GM23338 (cell line): ENCODE data around the gene NAPG. TPM values are rescaled to one million over a fixed set of nuclear protein-coding genes. Genes with fewer than 3 reads are reported as not detected.

Experiments used
- ATAC-seq: fragments of 200-7000 bp; cut with Tn5 transposase; 3 replicates; pipeline ENCODE4 v1.9.1; 2020
- DNase-seq: peaks from one replicate; pipeline ENCODE4 v3.0.0-alpha.2; 2015; ENCODE audit warnings: low spot score
- H2AFZ ChIP-seq: fragments of 200-600 bp; sonication (generic); 2 replicates; pipeline ENCODE4 v1.8.0; 2016; ENCODE audit warnings: antibody characterized with exemption, mild to moderate bottlenecking, moderate library complexity
- H3F3A ChIP-seq: fragments of 200-600 bp; sonication (generic); replicated peaks from 2 replicates; pipeline ENCODE4 v1.8.0; 2017; ENCODE audit warnings: antibody characterized with exemption, mixed run types, low read depth
- H3K27ac ChIP-seq: fragments of 200-600 bp; sonication (generic); 2 replicates; pipeline ENCODE4 v1.6.1; 2016; ENCODE audit warnings: low read depth
- H3K27me3 ChIP-seq: fragments of 200-600 bp; sonication (generic); 2 replicates; pipeline ENCODE4 v1.8.0; 2016; ENCODE audit warnings: mild to moderate bottlenecking, mixed run types, moderate library complexity; ENCODE audit not compliant: insufficient read depth
- H3K36me3 ChIP-seq: fragments of 200-600 bp; sonication (generic); 2 replicates; pipeline ENCODE4 v1.8.0; 2016; ENCODE audit warnings: mild to moderate bottlenecking; ENCODE audit not compliant: insufficient read depth
- H3K4me1 ChIP-seq: fragments of 200-600 bp; sonication (generic); 2 replicates; pipeline ENCODE4 v1.8.0; 2016; ENCODE audit warnings: mild to moderate bottlenecking, moderate library complexity; ENCODE audit not compliant: insufficient read depth
- H3K4me2 ChIP-seq: fragments of 200-600 bp; sonication (generic); 2 replicates; pipeline ENCODE4 v1.7.1; 2017; ENCODE audit warnings: mixed run types
- H3K4me3 ChIP-seq: fragments of 200-600 bp; sonication (generic); 2 replicates; pipeline ENCODE4 v1.6.1; 2016; ENCODE audit warnings: mixed run types
- H3K79me2 ChIP-seq: fragments of 200-600 bp; sonication (generic); replicated peaks from 2 replicates; pipeline ENCODE4 v1.8.0; 2017; ENCODE audit warnings: mild to moderate bottlenecking; ENCODE audit not compliant: insufficient read depth
- H3K9me2 ChIP-seq: fragments of 200-600 bp; sonication (generic); 2 replicates; pipeline ENCODE4 v1.8.0; 2017; ENCODE audit not compliant: insufficient read depth
- H4K20me1 ChIP-seq: fragments of 200-600 bp; sonication (generic); replicated peaks from 2 replicates; pipeline ENCODE4 v1.8.0; 2017; ENCODE audit warnings: mild to moderate bottlenecking; ENCODE audit not compliant: insufficient read depth
- H3K27ac Mint-ChIP-seq: 2 replicates; pipeline ENCODE4 v1.8.0; 2020; ENCODE audit warnings: inconsistent platforms, mild to moderate bottlenecking, moderate library complexity, mixed read lengths
- H3K27me3 Mint-ChIP-seq: 3 replicates; pipeline ENCODE4 v1.8.0; 2022; ENCODE audit warnings: low read depth, mild to moderate bottlenecking, moderate library complexity, mixed read lengths, inconsistent platforms; ENCODE audit not compliant: insufficient read depth, poor library complexity
- H3K36me3 Mint-ChIP-seq: 3 replicates; pipeline ENCODE4 v1.8.0; 2021; ENCODE audit warnings: low read depth, mild to moderate bottlenecking, inconsistent platforms, moderate library complexity, mixed read lengths
- H3K4me1 Mint-ChIP-seq: 3 replicates; pipeline ENCODE4 v1.8.0; 2020; ENCODE audit warnings: mild to moderate bottlenecking, inconsistent platforms, mixed read lengths
- H3K4me3 Mint-ChIP-seq: 3 replicates; pipeline ENCODE4 v1.8.0; 2021; ENCODE audit warnings: moderate library complexity, mild to moderate bottlenecking, inconsistent platforms, mixed read lengths
- H3K9me3 Mint-ChIP-seq: 3 replicates; pipeline ENCODE4 v1.8.0; 2020; ENCODE audit warnings: moderate library complexity, mild to moderate bottlenecking, inconsistent platforms, mixed read lengths
- CTCF ChIP-seq, 2 experiments: fragments of 200-600 bp in 1 of 2; sonication (generic) in 1 of 2; conservative IDR thresholded peaks; 2 replicates each; pipeline versions ENCODE4 v1.5.1 to v1.6.1; 2016 to 2017; ENCODE audit warnings: antibody characterized with exemption in 2 of 2, low read depth in 2 of 2, mild to moderate bottlenecking in 2 of 2, moderate library complexity in 1 of 2
- ETS1 ChIP-seq: IDR thresholded peaks from 2 replicates; pipeline ENCODE4 v1.6.1; 2016; ENCODE audit warnings: antibody characterized with exemption
- EZH2phosphoT487 ChIP-seq: fragments of 200-600 bp; sonication (generic); IDR thresholded peaks from one replicate; pipeline ENCODE4 v1.8.1; 2018; ENCODE audit warnings: antibody characterized with exemption; ENCODE audit not compliant: unreplicated experiment
- NANOG ChIP-seq: IDR thresholded peaks from 2 replicates; pipeline ENCODE4 v1.6.1; 2016; ENCODE audit warnings: antibody characterized with exemption, borderline replicate concordance
- POLR2AphosphoS5 ChIP-seq: IDR thresholded peaks from 2 replicates; pipeline ENCODE4 v1.6.1; 2016; ENCODE audit warnings: antibody characterized with exemption, low read depth
- REST ChIP-seq: IDR thresholded peaks from one replicate; pipeline ENCODE4 v1.6.1; 2018; ENCODE audit warnings: antibody characterized with exemption; ENCODE audit not compliant: unreplicated experiment
- polyA plus RNA-seq: library from polyadenylated mRNA; unstranded; fragments of >200 nt; fragmentation: Nextera tagmentation; extraction: Ambion mirVana; gene quantifications from 2 replicates; pipeline ENCODE4 v1.2.1, GENCODE V29; 2016
- total RNA-seq: library from RNA; depleted of rRNA; stranded (reverse); fragments of >200 nt; shearing (Covaris generic); gene quantifications from 2 replicates; pipeline ENCODE4 v1.2.3, GENCODE V29; 2014
- TF ChIP-seq, protein P1 (sequence below): fragments of 250-450 bp; sonication (Bioruptor Pico); IDR thresholded peaks from 2 replicates; pipeline ENCODE4 v1.5.0; 2020; ENCODE audit warnings: mild to moderate bottlenecking, moderate library complexity

NAPG gene
- total and polyA plus RNA-seq, 2 experiments from 2014 or later, result 26.8 to 40.1 TPM

- TF ChIP-seq REST, result no peak
Observed at GRCh38 chr18:10585260-10585659, 59.4 kb downstream of the NAPG start (continued).

DNA sequence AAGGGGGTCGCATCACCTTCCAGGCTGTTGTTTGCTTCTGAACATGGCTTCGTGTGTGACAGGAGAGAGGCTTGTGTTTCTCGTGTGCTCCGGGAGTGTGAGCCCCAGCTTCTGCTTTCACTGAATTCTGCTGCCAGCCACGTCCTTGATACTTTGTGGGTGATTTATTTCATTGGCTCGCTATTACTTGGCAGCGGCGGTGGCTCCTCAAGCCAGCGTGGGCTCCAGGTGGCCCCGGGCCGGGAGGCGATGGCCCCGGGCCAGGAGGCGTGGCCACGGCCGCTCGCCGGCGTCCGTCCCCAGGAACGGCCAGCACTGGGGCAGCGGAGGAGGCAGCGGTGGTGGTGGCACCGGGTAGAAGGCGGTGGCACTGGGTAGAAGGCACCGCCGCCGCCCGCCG is 63.1 kb downstream of the NAPG start:
- Mint-ChIP-seq H3K4me1 (no peaks in the 10 kb centered on the region), H3K9me3 (peaks cover 2% of the 10 kb centered on the region; the same call in 2 of the 3 replicates), H3K36me3 (no peaks in the 10 kb centered on the region; the same call in 2 of the 3 replicates), H3K27ac (no peak overlapping the region), H3K4me3 (no peak overlapping the region), H3K27me3 (no peaks in the 10 kb centered on the region)
- no peak overlapping the region for H3K4me2 ChIP-seq
- H3K27me3 ChIP-seq, result no peaks in the 10 kb centered on the region
- H3K79me2 ChIP-seq, result no peaks in the 10 kb centered on the region
- no peaks in the 10 kb centered on the region for H3K4me1 ChIP-seq
- H3K27ac ChIP-seq, result no peak overlapping the region
- no peak for DNase-seq
- H3K9me2 ChIP-seq, result no peaks in the 10 kb centered on the region
- H3K36me3 ChIP-seq, result no peaks in the 10 kb centered on the region
- ATAC-seq, result no peak
- 0 out of 2 replicates have a peak overlapping the region, but pooled peaks have one; percentile 43 for H2AFZ ChIP-seq
- H4K20me1 ChIP-seq, result no peaks in the 10 kb centered on the region
- H3F3A ChIP-seq, result no peaks in the 10 kb centered on the region
- TF ChIP-seq NANOG (no peak), EZH2phosphoT487 (no peak), POLR2AphosphoS5 (no peak), CTCF (conservative IDR thresholded peaks at IDR 0.05; ENCODE audit: low read depth in 2 of 2) (no peak), REST (no peak), ETS1 (no peak)
- TF ChIP-seq, protein P1, sequence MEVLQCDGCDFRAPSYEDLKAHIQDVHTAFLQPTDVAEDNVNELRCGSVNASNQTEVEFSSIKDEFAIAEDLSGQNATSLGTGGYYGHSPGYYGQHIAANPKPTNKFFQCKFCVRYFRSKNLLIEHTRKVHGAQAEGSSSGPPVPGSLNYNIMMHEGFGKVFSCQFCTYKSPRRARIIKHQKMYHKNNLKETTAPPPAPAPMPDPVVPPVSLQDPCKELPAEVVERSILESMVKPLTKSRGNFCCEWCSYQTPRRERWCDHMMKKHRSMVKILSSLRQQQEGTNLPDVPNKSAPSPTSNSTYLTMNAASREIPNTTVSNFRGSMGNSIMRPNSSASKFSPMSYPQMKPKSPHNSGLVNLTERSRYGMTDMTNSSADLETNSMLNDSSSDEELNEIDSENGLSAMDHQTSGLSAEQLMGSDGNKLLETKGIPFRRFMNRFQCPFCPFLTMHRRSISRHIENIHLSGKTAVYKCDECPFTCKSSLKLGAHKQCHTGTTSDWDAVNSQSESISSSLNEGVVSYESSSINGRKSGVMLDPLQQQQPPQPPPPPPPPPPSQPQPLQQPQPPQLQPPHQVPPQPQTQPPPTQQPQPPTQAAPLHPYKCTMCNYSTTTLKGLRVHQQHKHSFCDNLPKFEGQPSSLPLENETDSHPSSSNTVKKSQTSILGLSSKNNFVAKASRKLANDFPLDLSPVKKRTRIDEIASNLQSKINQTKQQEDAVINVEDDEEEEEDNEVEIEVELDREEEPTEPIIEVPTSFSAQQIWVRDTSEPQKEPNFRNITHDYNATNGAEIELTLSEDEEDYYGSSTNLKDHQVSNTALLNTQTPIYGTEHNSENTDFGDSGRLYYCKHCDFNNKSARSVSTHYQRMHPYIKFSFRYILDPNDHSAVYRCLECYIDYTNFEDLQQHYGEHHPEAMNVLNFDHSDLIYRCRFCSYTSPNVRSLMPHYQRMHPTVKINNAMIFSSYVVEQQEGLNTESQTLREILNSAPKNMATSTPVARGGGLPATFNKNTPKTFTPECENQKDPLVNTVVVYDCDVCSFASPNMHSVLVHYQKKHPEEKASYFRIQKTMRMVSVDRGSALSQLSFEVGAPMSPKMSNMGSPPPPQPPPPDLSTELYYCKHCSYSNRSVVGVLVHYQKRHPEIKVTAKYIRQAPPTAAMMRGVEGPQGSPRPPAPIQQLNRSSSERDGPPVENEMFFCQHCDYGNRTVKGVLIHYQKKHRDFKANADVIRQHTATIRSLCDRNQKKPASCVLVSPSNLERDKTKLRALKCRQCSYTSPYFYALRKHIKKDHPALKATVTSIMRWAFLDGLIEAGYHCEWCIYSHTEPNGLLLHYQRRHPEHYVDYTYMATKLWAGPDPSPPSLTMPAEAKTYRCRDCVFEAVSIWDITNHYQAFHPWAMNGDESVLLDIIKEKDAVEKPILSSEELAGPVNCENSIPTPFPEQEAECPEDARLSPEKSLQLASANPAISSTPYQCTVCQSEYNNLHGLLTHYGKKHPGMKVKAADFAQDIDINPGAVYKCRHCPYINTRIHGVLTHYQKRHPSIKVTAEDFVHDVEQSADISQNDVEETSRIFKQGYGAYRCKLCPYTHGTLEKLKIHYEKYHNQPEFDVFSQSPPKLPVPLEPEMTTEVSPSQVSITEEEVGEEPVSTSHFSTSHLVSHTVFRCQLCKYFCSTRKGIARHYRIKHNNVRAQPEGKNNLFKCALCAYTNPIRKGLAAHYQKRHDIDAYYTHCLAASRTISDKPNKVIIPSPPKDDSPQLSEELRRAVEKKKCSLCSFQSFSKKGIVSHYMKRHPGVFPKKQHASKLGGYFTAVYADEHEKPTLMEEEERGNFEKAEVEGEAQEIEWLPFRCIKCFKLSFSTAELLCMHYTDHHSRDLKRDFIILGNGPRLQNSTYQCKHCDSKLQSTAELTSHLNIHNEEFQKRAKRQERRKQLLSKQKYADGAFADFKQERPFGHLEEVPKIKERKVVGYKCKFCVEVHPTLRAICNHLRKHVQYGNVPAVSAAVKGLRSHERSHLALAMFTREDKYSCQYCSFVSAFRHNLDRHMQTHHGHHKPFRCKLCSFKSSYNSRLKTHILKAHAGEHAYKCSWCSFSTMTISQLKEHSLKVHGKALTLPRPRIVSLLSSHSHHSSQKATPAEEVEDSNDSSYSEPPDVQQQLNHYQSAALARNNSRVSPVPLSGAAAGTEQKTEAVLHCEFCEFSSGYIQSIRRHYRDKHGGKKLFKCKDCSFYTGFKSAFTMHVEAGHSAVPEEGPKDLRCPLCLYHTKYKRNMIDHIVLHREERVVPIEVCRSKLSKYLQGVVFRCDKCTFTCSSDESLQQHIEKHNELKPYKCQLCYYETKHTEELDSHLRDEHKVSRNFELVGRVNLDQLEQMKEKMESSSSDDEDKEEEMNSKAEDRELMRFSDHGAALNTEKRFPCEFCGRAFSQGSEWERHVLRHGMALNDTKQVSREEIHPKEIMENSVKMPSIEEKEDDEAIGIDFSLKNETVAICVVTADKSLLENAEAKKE (CRISPR knock-in tag), result no peak
- no peak overlapping the region for H3K4me3 ChIP-seq
